GM23248 (cell line): ENCODE results near the gene PTGDR. TPM values are rescaled to one million over a fixed set of nuclear protein-coding genes. Genes with fewer than 3 reads are reported as not detected.

Experiments used
- DNase-seq: peaks from one replicate; pipeline ENCODE4 v3.0.0-alpha.2; 2015
- H2AFZ ChIP-seq: fragments of 200-600 bp; sonication (generic); 2 replicates; pipeline ENCODE4 v1.6.1; 2016; ENCODE audit warnings: antibody characterized with exemption
- H3F3A ChIP-seq: fragments of 200-600 bp; sonication (generic); 2 replicates; pipeline ENCODE4 v1.6.1; 2016; ENCODE audit warnings: mild to moderate bottlenecking, antibody characterized with exemption, mixed run types; ENCODE audit not compliant: insufficient read depth
- H3K27ac ChIP-seq: fragments of 200-600 bp; sonication (generic); 2 replicates; pipeline ENCODE4 v1.5.1; 2016; ENCODE audit warnings: mild to moderate bottlenecking
- H3K27me3 ChIP-seq: fragments of 200-600 bp; sonication (generic); replicated peaks from 2 replicates; pipeline ENCODE4 v1.6.1; 2016; ENCODE audit warnings: mild to moderate bottlenecking; ENCODE audit not compliant: insufficient read depth
- H3K36me3 ChIP-seq: fragments of 200-600 bp; sonication (generic); 2 replicates; pipeline ENCODE4 v1.6.1; 2016; ENCODE audit warnings: low read depth, mild to moderate bottlenecking
- H3K4me1 ChIP-seq: fragments of 200-600 bp; sonication (generic); 2 replicates; pipeline ENCODE4 v1.6.1; 2016; ENCODE audit warnings: mild to moderate bottlenecking; ENCODE audit not compliant: insufficient read depth
- H3K4me2 ChIP-seq: fragments of 200-600 bp; sonication (generic); one replicate; pipeline ENCODE4 v1.6.1; 2016; ENCODE audit warnings: mild to moderate bottlenecking; ENCODE audit not compliant: unreplicated experiment
- H3K4me3 ChIP-seq: fragments of 200-600 bp; sonication (generic); 2 replicates; pipeline ENCODE4 v1.5.1; 2016; ENCODE audit warnings: mild to moderate bottlenecking
- H3K79me2 ChIP-seq: fragments of 200-600 bp; sonication (generic); 2 replicates; pipeline ENCODE4 v1.6.1; 2016; ENCODE audit warnings: mild to moderate bottlenecking; ENCODE audit not compliant: insufficient read depth
- H3K9ac ChIP-seq: fragments of 200-600 bp; sonication (generic); 2 replicates; pipeline ENCODE4 v1.6.1; 2016; ENCODE audit warnings: mild to moderate bottlenecking
- H3K9me2 ChIP-seq: fragments of 200-600 bp; sonication (generic); 2 replicates; pipeline ENCODE4 v1.6.1; 2016; ENCODE audit warnings: mixed run types, mild to moderate bottlenecking, moderate library complexity; ENCODE audit not compliant: insufficient read depth
- H3K9me3 ChIP-seq: fragments of 200-600 bp; sonication (generic); one replicate; pipeline ENCODE4 v1.6.1; 2017; ENCODE audit warnings: low read depth
- H4K20me1 ChIP-seq: fragments of 200-600 bp; sonication (generic); 2 replicates; pipeline ENCODE4 v1.6.0; 2016; ENCODE audit not compliant: insufficient read depth
- EZH2 ChIP-seq: fragments of 200-600 bp; sonication (generic); IDR thresholded peaks from 2 replicates; pipeline ENCODE4 v1.6.1; 2018; ENCODE audit warnings: antibody characterized with exemption, mild to moderate bottlenecking; ENCODE audit not compliant: insufficient read depth, poor library complexity, severe bottlenecking
- EZH2phosphoT487 ChIP-seq: fragments of 200-600 bp; sonication (generic); IDR thresholded peaks from 2 replicates; pipeline ENCODE4 v1.6.1; 2018; ENCODE audit warnings: antibody characterized with exemption, moderate library complexity, mild to moderate bottlenecking, low read depth; ENCODE audit not compliant: insufficient read depth
- WGBS, 2 experiments: methylation state at CpG; one replicate each; pipeline ENCODE4 v1.1.6; 2015 to 2017; ENCODE audit warnings: low lambda C conversion rate in 2 of 2, low coverage in 1 of 2; ENCODE audit errors: missing lambda C conversion rate in 2 of 2; 5-methylcytosine and 5-hydroxymethylcytosine counted together
- in situ Hi-C: fragments of 300-500 bp; cut with MboI; formaldehyde crosslinking; loops from 2 replicates; pipeline ENCODE4 v1.15.0; 2020
- polyA plus RNA-seq: library from polyadenylated mRNA; unstranded; fragments of >200 nt; fragmentation: Nextera tagmentation; extraction: Ambion mirVana; gene quantifications from 2 replicates; pipeline ENCODE4 v1.2.1, GENCODE V29; 2016
- total RNA-seq: library from RNA; depleted of rRNA; stranded (reverse); fragments of >200 nt; shearing (Covaris generic); gene quantifications from 2 replicates; pipeline ENCODE4 v1.2.3, GENCODE V29; 2014

Gene PTGDR
- total and polyA plus RNA-seq, 2 experiments from 2014 or later: 0.09 TPM; not detected in 1

- H3K9ac ChIP-seq: no peak overlapping the region
- no peaks in the 10 kb centered on the region for H3K27me3 ChIP-seq
- no peaks in the 10 kb centered on the region for H3K9me2 ChIP-seq
- H3K36me3 ChIP-seq: no peaks in the 10 kb centered on the region
- no peaks in the 10 kb centered on the region for H3F3A ChIP-seq
- H3K4me2 ChIP-seq: no peak overlapping the region
- H4K20me1 ChIP-seq: no peaks in the 10 kb centered on the region
- no peak overlapping the region for H3K4me3 ChIP-seq
- in situ Hi-C loops: no loop called here
- DNase-seq: no peak
- no peaks in the 10 kb centered on the region for H3K9me3 ChIP-seq
- no peak overlapping the region for H2AFZ ChIP-seq
- 72 to 73% methylated on average over 7 of the region's 7 CpGs for WGBS, 2 experiments
- no peaks in the 10 kb centered on the region for H3K79me2 ChIP-seq
- no peak overlapping the region for H3K27ac ChIP-seq
- no peak for TF ChIP-seq EZH2phosphoT487
- H3K4me1 ChIP-seq: no peaks in the 10 kb centered on the region
Measured at GRCh38 chr14:52227619-52228222, 39.8 kb upstream of the PTGDR start.

GRCh38 chr14:52233693-52234092, 33.8 kb upstream of the PTGDR start:
- H3F3A ChIP-seq: no peaks in the 10 kb centered on the region
- no peak overlapping the region for H3K27ac ChIP-seq
- TF ChIP-seq EZH2: no peak
- TF ChIP-seq EZH2phosphoT487: no peak
- H4K20me1 ChIP-seq: no peaks in the 10 kb centered on the region
- no peaks in the 10 kb centered on the region for H3K4me1 ChIP-seq
- no peak overlapping the region for H2AFZ ChIP-seq
- H3K9me3 ChIP-seq: no peaks in the 10 kb centered on the region
- in situ Hi-C loops: no loop called here
- H3K79me2 ChIP-seq: no peaks in the 10 kb centered on the region
- no peak overlapping the region for H3K4me3 ChIP-seq
- H3K9ac ChIP-seq: no peak overlapping the region
- H3K27me3 ChIP-seq: no peaks in the 10 kb centered on the region
- no peaks in the 10 kb centered on the region for H3K36me3 ChIP-seq
- H3K4me2 ChIP-seq: no peak overlapping the region
- no peaks in the 10 kb centered on the region for H3K9me2 ChIP-seq
- no peak for DNase-seq
- 49 to 59% methylated on average over 2 of the region's 2 CpGs for WGBS, 2 experiments

GRCh38 chr14:52235434-52235833, 32.1 kb upstream of the PTGDR start:
- in situ Hi-C loops: no loop called here
- TF ChIP-seq EZH2: no peak
- TF ChIP-seq EZH2phosphoT487: no peak
- WGBS, 2 experiments: 85 to 86% methylated on average over 2 of the region's 2 CpGs

DNA sequence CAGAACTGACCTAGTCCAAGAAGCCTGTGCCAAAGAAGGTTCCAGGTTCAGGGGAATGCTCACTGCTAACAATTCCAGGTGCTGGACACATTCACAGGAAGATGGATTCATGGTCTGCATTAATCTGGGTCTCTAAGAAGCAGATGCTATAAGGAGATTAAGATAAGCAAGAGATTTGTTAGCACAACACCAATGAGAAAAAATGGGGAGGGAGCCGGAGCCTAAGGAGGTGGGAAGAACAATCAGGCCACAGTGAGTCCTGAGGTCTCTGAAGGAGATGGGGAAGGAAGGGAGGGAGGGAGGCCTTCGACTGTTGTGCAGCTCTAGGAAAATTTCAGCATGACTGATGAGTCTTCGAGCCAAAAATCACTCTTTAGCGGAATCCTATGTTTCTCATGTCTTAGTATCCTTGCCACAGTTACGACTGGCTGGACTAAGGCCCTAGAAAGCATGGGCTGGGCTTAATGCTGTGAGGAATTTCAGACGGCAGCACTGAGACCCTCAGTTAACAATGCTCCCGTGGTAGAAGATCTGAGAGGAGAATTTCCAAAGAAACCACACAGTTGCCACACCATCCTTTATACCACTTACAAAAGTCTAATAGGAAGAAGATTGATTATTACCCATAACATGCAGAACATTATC, 31.5 kb upstream of the PTGDR start:
- no peak for DNase-seq
- 62 to 69% methylated on average over 7 of the region's 7 CpGs for WGBS, 2 experiments
- Histone ChIP-seq H3K79me2 (no peaks in the 10 kb centered on the region), H3K27me3 (no peaks in the 10 kb centered on the region), H3K4me3 (no peak overlapping the region), H3K9me2 (no peaks in the 10 kb centered on the region), H4K20me1 (no peaks in the 10 kb centered on the region), H3K4me1 (peaks cover 8% of the 10 kb centered on the region; the same call in 1 of the 2 replicates), H3K36me3 (no peaks in the 10 kb centered on the region), H3F3A (peaks cover 5% of the 10 kb centered on the region), H3K9me3 (no peaks in the 10 kb centered on the region), H2AFZ (no peak overlapping the region), H3K4me2 (no peak overlapping the region), H3K27ac (no peak overlapping the region), H3K9ac (no peak overlapping the region)
- in situ Hi-C loops: no loop called here
- TF ChIP-seq EZH2phosphoT487: no peak
- no peak for TF ChIP-seq EZH2

More at GRCh38 chr14:52235434-52235833, 32.1 kb upstream of the PTGDR start:
- H3K4me2 ChIP-seq: no peak overlapping the region
- no peak for DNase-seq
- H3K9me2 ChIP-seq: no peaks in the 10 kb centered on the region
- no peak overlapping the region for H3K9ac ChIP-seq
- H3K9me3 ChIP-seq: no peaks in the 10 kb centered on the region
- H3K36me3 ChIP-seq: no peaks in the 10 kb centered on the region
- no peaks in the 10 kb centered on the region for H3F3A ChIP-seq
- H3K4me1 ChIP-seq: peaks cover 3% of the 10 kb centered on the region; the same call in 1 of the 2 replicates
- H3K79me2 ChIP-seq: no peaks in the 10 kb centered on the region
- no peaks in the 10 kb centered on the region for H3K27me3 ChIP-seq
- no peaks in the 10 kb centered on the region for H4K20me1 ChIP-seq
- no peak overlapping the region for H3K27ac ChIP-seq
- H3K4me3 ChIP-seq: no peak overlapping the region
- H2AFZ ChIP-seq: no peak overlapping the region
